ENCODE results near the gene LANCL2. TPM values are rescaled to one million over a fixed set of nuclear protein-coding genes. Genes with fewer than 3 reads are reported as not detected.

The LANCL2 gene, protein sequence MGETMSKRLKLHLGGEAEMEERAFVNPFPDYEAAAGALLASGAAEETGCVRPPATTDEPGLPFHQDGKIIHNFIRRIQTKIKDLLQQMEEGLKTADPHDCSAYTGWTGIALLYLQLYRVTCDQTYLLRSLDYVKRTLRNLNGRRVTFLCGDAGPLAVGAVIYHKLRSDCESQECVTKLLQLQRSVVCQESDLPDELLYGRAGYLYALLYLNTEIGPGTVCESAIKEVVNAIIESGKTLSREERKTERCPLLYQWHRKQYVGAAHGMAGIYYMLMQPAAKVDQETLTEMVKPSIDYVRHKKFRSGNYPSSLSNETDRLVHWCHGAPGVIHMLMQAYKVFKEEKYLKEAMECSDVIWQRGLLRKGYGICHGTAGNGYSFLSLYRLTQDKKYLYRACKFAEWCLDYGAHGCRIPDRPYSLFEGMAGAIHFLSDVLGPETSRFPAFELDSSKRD
- total RNA-seq (10 to 100 TPM in 4 of 7 donors, 1 to 10 TPM in 3; 5.9 to 13.5 (median 11.1) TPM), polyA plus RNA-seq (1 to 10 TPM; 4.7 to 8.2 (median 6.9) TPM)
- long read RNA-seq, donor 1, full-length matches to known transcripts = 2 of 2 reads
- long read RNA-seq, donor 1, partial matches to known transcripts = 0 of 2 reads
- long read RNA-seq, donor 1, other reads (novel, unspliced or antisense) = 0 of 2 reads
- long read RNA-seq, donor 2, full-length matches to known transcripts = 3 of 3 reads
- long read RNA-seq, donor 2, partial matches to known transcripts = 0 of 3 reads
- long read RNA-seq, donor 2, other reads (novel, unspliced or antisense) = 0 of 3 reads

DNA sequence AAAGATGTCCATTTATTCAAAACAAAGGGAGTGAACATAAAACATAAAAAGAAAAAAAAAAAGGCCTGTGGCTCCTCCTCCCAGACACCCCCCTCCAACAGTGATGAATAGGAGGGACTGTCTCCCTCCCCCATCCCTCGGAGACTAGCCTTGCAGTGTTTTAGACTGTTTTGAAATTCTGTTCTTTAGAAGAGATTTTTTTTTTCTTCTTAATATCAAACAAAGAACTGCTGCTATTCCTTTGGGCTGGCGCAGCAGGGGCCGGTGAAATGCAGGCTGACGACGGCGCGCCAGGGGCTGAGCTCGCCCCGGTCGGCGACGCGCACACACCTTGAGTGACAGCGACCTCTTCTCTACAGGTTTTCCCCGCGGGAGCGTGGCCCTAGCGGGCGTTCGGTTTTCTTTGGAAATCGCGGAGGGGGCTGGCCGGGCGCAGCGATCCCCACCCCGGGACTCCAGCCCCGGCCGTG lies at the start of gene LANCL2:
Gene LANCL2, plus strand, starts transcription at position 133 of the 470 bp plus-strand sequence. CDS start 689 bp downstream, outside the sequence.
- DNase-seq = no peak
- Histone ChIP-seq H3K27me3 (replicated peaks in 1 of 7) (no peaks in the 10 kb centered on the region), H3K4me1 (peaks cover 10 to 28% (median 18%) of the 10 kb centered on the region in 6 donors), H3K27ac (peak within 1 kb of the TSS; percentile 95 to 100 (median 98)), H3K4me3 (peak within 1 kb of the TSS; percentile 85 to 97 (median 96)), H3K36me3 (no peaks in the 10 kb centered on the region), H3K9me3 (no peaks in the 10 kb centered on the region)
- TF ChIP-seq, protein P1, sequence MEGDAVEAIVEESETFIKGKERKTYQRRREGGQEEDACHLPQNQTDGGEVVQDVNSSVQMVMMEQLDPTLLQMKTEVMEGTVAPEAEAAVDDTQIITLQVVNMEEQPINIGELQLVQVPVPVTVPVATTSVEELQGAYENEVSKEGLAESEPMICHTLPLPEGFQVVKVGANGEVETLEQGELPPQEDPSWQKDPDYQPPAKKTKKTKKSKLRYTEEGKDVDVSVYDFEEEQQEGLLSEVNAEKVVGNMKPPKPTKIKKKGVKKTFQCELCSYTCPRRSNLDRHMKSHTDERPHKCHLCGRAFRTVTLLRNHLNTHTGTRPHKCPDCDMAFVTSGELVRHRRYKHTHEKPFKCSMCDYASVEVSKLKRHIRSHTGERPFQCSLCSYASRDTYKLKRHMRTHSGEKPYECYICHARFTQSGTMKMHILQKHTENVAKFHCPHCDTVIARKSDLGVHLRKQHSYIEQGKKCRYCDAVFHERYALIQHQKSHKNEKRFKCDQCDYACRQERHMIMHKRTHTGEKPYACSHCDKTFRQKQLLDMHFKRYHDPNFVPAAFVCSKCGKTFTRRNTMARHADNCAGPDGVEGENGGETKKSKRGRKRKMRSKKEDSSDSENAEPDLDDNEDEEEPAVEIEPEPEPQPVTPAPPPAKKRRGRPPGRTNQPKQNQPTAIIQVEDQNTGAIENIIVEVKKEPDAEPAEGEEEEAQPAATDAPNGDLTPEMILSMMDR (IDR thresholded peaks at IDR 0.05 in 8 of 11, conservative IDR thresholded peaks at IDR 0.05 in 3 of 11) = no peak
- no peak for TF ChIP-seq POLR2AphosphoS5 (IDR thresholded peaks at IDR 0.05)
- no peak for TF ChIP-seq POLR2A (IDR thresholded peaks at IDR 0.05)
- 0 to 1% (median 0%) methylated on average over 18 to 28 of the region's 28 CpGs for WGBS, 5 donors
- intact Hi-C loops (cut with DNase I; ENCODE audit: low total_unique reads) = loop anchor here (10.0 kb wide), 1 partner anchor 610 kb away; the partner anchor contains the start of gene SEC61G

DNA sequence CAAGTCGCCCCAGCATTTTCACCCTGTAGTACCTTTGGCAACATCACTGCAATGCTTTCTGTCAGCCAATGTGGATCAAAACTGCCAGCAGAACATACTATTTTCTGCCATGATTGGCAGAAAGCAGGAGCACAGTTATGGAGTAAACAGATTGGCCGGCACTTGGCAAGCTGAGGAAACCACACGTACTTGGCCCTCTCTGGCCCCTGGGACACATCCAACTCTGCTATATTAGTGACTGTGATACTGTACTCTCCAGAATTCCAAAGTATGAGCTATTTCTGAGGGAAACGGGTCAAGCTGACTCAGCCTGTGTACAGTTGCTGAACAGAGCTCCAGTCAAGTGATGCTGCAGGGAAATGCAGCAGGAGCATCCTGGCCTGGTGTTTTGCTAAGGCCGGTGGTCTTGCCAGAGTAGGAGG lies 39.8 kb upstream of the LANCL2 start:
- Histone ChIP-seq H3K27ac (no peak overlapping the region), H3K4me1 (no peaks in the 10 kb centered on the region), H3K27me3 (replicated peaks in 1 of 7) (peaks cover 0 to under 1% (median 0%) of the 10 kb centered on the region in 7 donors), H3K36me3 (no peaks in the 10 kb centered on the region), H3K9me3 (peaks cover 0 to 8% (median 0%) of the 10 kb centered on the region in 8 donors), H3K4me3 (no peak overlapping the region)
- TF ChIP-seq POLR2AphosphoS5 (IDR thresholded peaks at IDR 0.05) = no peak
- DNase-seq = no peak
- intact Hi-C loops (cut with DNase I; ENCODE audit: low total_unique reads) = no loop called here
- WGBS, 5 donors = 63 to 84% (median 75%) methylated on average over 5 of the region's 5 CpGs

DNA sequence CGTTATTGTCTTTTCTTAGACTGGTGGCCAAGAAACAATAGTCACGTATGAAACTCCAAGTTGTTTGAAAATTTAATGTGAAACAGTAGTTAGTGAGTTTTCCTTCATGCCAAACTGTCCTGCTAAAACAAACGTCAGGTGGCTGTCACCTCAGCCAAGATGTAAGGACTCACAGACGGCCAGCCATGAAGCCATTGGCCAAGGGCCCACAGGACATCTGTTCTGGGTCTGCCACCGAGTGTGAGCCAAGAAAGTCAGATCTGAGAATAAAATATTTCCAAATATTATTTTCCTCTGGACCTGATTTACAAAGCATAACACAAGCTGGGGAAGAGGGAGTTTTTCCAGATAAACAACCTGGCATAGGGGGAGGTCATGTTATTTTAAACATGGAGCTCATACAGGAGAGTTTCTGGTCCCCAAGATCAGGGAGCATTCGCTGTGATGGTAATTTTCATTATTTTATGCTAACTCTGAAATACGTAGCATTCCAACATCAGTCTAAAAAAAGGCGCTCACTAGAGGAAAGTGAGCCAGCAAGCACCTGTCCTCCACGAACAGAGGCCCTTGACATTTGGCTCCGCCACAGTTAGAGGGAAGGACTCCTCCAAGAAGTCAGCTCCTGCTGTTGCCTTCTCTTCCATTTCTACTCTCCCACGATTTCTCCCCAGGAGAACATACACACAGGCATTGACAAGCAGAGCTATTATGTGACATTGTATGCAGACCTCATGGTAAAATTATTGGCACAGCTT lies 38.9 kb upstream of the LANCL2 start:
- TF ChIP-seq, protein P1 (IDR thresholded peaks at IDR 0.05 in 8 of 11, conservative IDR thresholded peaks at IDR 0.05 in 3 of 11) = no peak
- TF ChIP-seq POLR2AphosphoS5 (IDR thresholded peaks at IDR 0.05) (no peak), POLR2A (IDR thresholded peaks at IDR 0.05) (no peak)
- no peaks in the 10 kb centered on the region for H3K27me3 ChIP-seq (replicated peaks in 1 of 7)
- no peak overlapping the region for H3K4me3 ChIP-seq
- intact Hi-C loops (cut with DNase I; ENCODE audit: low total_unique reads) = no loop called here
- WGBS, 5 donors = 74 to 83% (median 81%) methylated on average over 11 of the region's 11 CpGs
- H3K36me3 ChIP-seq = no peaks in the 10 kb centered on the region
- no peak for DNase-seq
- peaks cover 0 to 7% (median 0%) of the 10 kb centered on the region in 8 donors for H3K9me3 ChIP-seq
- no peaks in the 10 kb centered on the region for H3K4me1 ChIP-seq
- no peak overlapping the region for H3K27ac ChIP-seq

DNA sequence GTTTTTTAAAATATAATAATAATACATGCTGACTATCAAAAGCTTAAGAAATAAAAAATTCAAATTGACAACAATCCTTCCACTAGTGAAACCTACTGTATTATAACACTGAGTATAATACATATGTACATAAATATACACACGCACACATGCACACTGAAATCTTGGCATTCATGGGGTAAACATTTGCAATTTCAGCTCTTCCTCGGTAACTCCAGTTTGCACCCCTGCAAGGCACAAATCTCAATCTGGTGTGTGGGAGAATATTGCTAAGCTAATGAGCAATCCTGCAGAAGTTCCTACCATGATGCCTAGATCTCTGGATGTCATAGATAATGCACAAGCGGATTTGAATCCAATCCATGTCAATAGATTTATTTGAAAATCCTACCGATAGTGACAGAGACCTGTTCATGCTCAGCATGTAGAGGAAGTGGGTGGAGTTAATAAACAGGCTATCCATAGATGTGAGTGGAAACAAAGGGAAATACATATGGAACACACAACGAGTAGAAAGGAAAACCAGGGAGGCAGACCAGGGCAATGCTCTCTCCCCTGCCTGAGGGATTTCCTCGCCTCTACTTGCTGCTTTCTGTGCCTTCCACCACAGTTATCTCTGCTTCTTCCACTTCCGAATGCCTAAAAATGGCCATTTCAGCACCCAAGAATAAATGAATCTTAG lies 38.1 kb upstream of the LANCL2 start:
- Histone ChIP-seq H3K27me3 (replicated peaks in 1 of 7) (no peaks in the 10 kb centered on the region), H3K27ac (no peak overlapping the region), H3K4me3 (no peak overlapping the region), H3K36me3 (no peaks in the 10 kb centered on the region), H3K9me3 (peaks cover 0 to 4% (median 0%) of the 10 kb centered on the region in 8 donors), H3K4me1 (no peaks in the 10 kb centered on the region)
- TF ChIP-seq, protein P1 (IDR thresholded peaks at IDR 0.05 in 8 of 11, conservative IDR thresholded peaks at IDR 0.05 in 3 of 11) = no peak
- TF ChIP-seq POLR2AphosphoS5 (IDR thresholded peaks at IDR 0.05) (no peak), POLR2A (IDR thresholded peaks at IDR 0.05) (no peak)
- intact Hi-C loops (cut with DNase I; ENCODE audit: low total_unique reads) = no loop called here
- WGBS, 5 donors = 82 to 89% (median 85%) methylated on average over 7 of the region's 7 CpGs
- DNase-seq = no peak
